OCI-LY7 (cell line): ENCODE measurements around the gene CD177. TPM values are rescaled to one million over a fixed set of nuclear protein-coding genes. Genes with fewer than 3 reads are reported as not detected.

ENCODE experiments used
- BruUV-seq: library from RNA; stranded (reverse); fragments of 400-500 nt; replicated peaks from 2 replicates; lab custom pipeline; 2021; lab: Mats Ljungman, UMichigan
- CTCF ChIA-PET: fragments of 300-600 bp; sonication (Branson Sonifier 250); formaldehyde crosslinking; loops from one replicate; lab custom pipeline; 2022; ENCODE audit warnings: antibody characterized with exemption; ENCODE audit not compliant: unreplicated experiment; lab: Charles Lee
- POLR2A ChIA-PET: fragments of 300-600 bp; sonication (Branson Sonifier 250); formaldehyde crosslinking; loops from one replicate; lab custom pipeline; 2022; ENCODE audit warnings: antibody characterized with exemption; lab: Charles Lee
- DNase-seq: peaks from one replicate; pipeline ENCODE4 v3.0.0-alpha.2; 2015; ENCODE audit warnings: low spot score
- H2AFZ ChIP-seq: fragments of 200-600 bp; sonication (generic), shearing (Covaris generic); 2 replicates; pipeline ENCODE4 v1.6.1; 2014; ENCODE audit warnings: mild to moderate bottlenecking, antibody characterized with exemption, low read length, moderate library complexity
- H3K27ac ChIP-seq: fragments of 200-600 bp; sonication (generic); 2 replicates; pipeline ENCODE4 v1.5.1; 2014; ENCODE audit warnings: mixed run types, low read depth, mild to moderate bottlenecking, moderate library complexity, low read length, inconsistent platforms; ENCODE audit not compliant: poor library complexity, severe bottlenecking
- H3K36me3 ChIP-seq: fragments of 200-600 bp; sonication (generic); 2 replicates; pipeline ENCODE4 v1.6.1; 2014; ENCODE audit warnings: mild to moderate bottlenecking, antibody characterized with exemption, low read length, moderate library complexity, mixed read lengths; ENCODE audit not compliant: insufficient read depth
- H3K4me1 ChIP-seq: fragments of 200-600 bp; sonication (generic); 2 replicates; pipeline ENCODE4 v1.5.1; 2014; ENCODE audit warnings: mild to moderate bottlenecking, low read length; ENCODE audit not compliant: insufficient read depth, poor library complexity, severe bottlenecking
- H3K4me2 ChIP-seq: fragments of 200-600 bp; sonication (generic); 2 replicates; pipeline ENCODE4 v1.6.1; 2014; ENCODE audit warnings: mild to moderate bottlenecking, low read length
- H3K4me3 ChIP-seq: fragments of 200-600 bp; sonication (generic); 2 replicates; pipeline ENCODE4 v1.5.1; 2014; ENCODE audit warnings: mild to moderate bottlenecking, low read depth, low read length; ENCODE audit not compliant: poor library complexity, severe bottlenecking
- H3K79me2 ChIP-seq: fragments of 200-600 bp; sonication (generic); 2 replicates; pipeline ENCODE4 v1.6.1; 2016; ENCODE audit warnings: low read depth, mild to moderate bottlenecking, low read length, moderate library complexity, mixed read lengths; ENCODE audit not compliant: insufficient read depth
- H3K9me2 ChIP-seq: fragments of 200-600 bp; sonication (generic); 2 replicates; pipeline ENCODE4 v1.6.1; 2016; ENCODE audit warnings: mild to moderate bottlenecking, low read length, mixed read lengths; ENCODE audit not compliant: insufficient read depth
- H3K9me3 ChIP-seq: fragments of 200-600 bp; sonication (generic); 2 replicates; pipeline ENCODE4 v1.6.1; 2014; ENCODE audit warnings: mild to moderate bottlenecking, mixed run types, low read length, mixed read lengths
- H4K20me1 ChIP-seq: fragments of 200-600 bp; sonication (generic); 2 replicates; pipeline ENCODE4 v1.6.1; 2014; ENCODE audit warnings: mild to moderate bottlenecking, antibody characterized with exemption, low read length, moderate library complexity, mixed read lengths; ENCODE audit not compliant: insufficient read depth
- EZH2phosphoT487 ChIP-seq: fragments of 200-600 bp; sonication (generic); IDR thresholded peaks from 2 replicates; pipeline ENCODE4 v1.6.1; 2018; ENCODE audit warnings: low read depth, borderline replicate concordance, mild to moderate bottlenecking, mixed run types, antibody characterized with exemption, low read length, moderate library complexity, mixed read lengths
- intact Hi-C: fragments of 100-400 bp; cut with micrococcal nuclease; formaldehyde crosslinking; loops from one replicate; pipeline ENCODE4 v1.10.0; 2022; ENCODE audit not compliant: unreplicated experiment
- total RNA-seq, 2 experiments: library from RNA; depleted of rRNA in 1 of 2; stranded (reverse); fragments of >200 nt in 1 of 2; shearing (Covaris generic) in 1 of 2; gene quantifications; 2 replicates each; pipeline ENCODE4 v1.2.3, GENCODE V29; 2014 to 2022
- TF ChIP-seq, protein P1 (sequence below): fragments of 200-600 bp; sonication (generic); conservative IDR thresholded peaks from 2 replicates; pipeline ENCODE4 v1.5.1; 2014; ENCODE audit warnings: mild to moderate bottlenecking, antibody characterized with exemption, low read length, moderate library complexity, mixed read lengths

CD177 gene
- total RNA-seq, 2 experiments from 2014 or later: not detected

GRCh38 chr19:43409415-43409814 is 55.9 kb downstream of the CD177 start:
- Histone ChIP-seq H3K79me2 (no peaks in the 10 kb centered on the region), H3K4me1 (no peaks in the 10 kb centered on the region), H3K27ac (no peak overlapping the region), H4K20me1 (no peaks in the 10 kb centered on the region), H3K4me3 (no peak overlapping the region), H2AFZ (no peak overlapping the region), H3K9me2 (no peaks in the 10 kb centered on the region), H3K9me3 (no peaks in the 10 kb centered on the region), H3K4me2 (no peak overlapping the region), H3K36me3 (no peaks in the 10 kb centered on the region)
- BruUV-seq: no TSS peak
- TF ChIP-seq EZH2phosphoT487: no peak
- TF ChIP-seq, protein P1, sequence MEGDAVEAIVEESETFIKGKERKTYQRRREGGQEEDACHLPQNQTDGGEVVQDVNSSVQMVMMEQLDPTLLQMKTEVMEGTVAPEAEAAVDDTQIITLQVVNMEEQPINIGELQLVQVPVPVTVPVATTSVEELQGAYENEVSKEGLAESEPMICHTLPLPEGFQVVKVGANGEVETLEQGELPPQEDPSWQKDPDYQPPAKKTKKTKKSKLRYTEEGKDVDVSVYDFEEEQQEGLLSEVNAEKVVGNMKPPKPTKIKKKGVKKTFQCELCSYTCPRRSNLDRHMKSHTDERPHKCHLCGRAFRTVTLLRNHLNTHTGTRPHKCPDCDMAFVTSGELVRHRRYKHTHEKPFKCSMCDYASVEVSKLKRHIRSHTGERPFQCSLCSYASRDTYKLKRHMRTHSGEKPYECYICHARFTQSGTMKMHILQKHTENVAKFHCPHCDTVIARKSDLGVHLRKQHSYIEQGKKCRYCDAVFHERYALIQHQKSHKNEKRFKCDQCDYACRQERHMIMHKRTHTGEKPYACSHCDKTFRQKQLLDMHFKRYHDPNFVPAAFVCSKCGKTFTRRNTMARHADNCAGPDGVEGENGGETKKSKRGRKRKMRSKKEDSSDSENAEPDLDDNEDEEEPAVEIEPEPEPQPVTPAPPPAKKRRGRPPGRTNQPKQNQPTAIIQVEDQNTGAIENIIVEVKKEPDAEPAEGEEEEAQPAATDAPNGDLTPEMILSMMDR: no peak
- intact Hi-C loops: no loop called here
- CTCF ChIA-PET: no interaction called here
- DNase-seq: no peak
- POLR2A ChIA-PET: no interaction called here

GRCh38 chr19:43412441-43412840 is 59.0 kb downstream of the CD177 start:
- no TSS peak for BruUV-seq
- Histone ChIP-seq H3K27ac (no peak overlapping the region), H3K9me2 (no peaks in the 10 kb centered on the region), H3K4me3 (no peak overlapping the region), H2AFZ (no peak overlapping the region), H3K9me3 (no peaks in the 10 kb centered on the region), H3K36me3 (no peaks in the 10 kb centered on the region), H3K79me2 (no peaks in the 10 kb centered on the region), H4K20me1 (no peaks in the 10 kb centered on the region), H3K4me1 (no peaks in the 10 kb centered on the region), H3K4me2 (no peak overlapping the region)
- no peak for TF ChIP-seq EZH2phosphoT487
- TF ChIP-seq, protein P1: no peak
- intact Hi-C loops: no loop called here
- ChIA-PET CTCF (no interaction called here), POLR2A (no interaction called here)
- no peak for DNase-seq

Other genes starting within 250 kb of the CD177 start
- not detected in 2 replicates for gene PSG5, start 167.2 kb upstream of the CD177 start, total RNA-seq (2014; rRNA removed; shearing (Covaris generic))
- gene PSG5, start 167.2 kb upstream of the CD177 start, total RNA-seq (2022): not detected in 2 replicates
- not detected in 2 replicates for gene PSG4, start 148.0 kb upstream of the CD177 start, total RNA-seq (2014; rRNA removed; shearing (Covaris generic))
- gene PSG4, start 148.0 kb upstream of the CD177 start, total RNA-seq (2022): not detected in 2 replicates
- gene PSG9, start 84.2 kb upstream of the CD177 start, total RNA-seq (2014; rRNA removed; shearing (Covaris generic)): not detected in 2 replicates
- not detected in 2 replicates for gene PSG9, start 84.2 kb upstream of the CD177 start, total RNA-seq (2022)
- not detected in 2 replicates for gene TEX101, start 61.2 kb downstream of the CD177 start, total RNA-seq (2014; rRNA removed; shearing (Covaris generic))
- gene TEX101, start 61.2 kb downstream of the CD177 start, total RNA-seq (2022): not detected in 2 replicates
- gene LYPD3, start 111.9 kb downstream of the CD177 start, total RNA-seq (2014; rRNA removed; shearing (Covaris generic)): not detected in 2 replicates
- 0.42 TPM in 1 of 2 replicates, not detected in the other for gene LYPD3, start 111.9 kb downstream of the CD177 start, total RNA-seq (2022)
- 12.9 and 20.6 TPM in 2 replicates for gene PHLDB3, start 151.1 kb downstream of the CD177 start, total RNA-seq (2014; rRNA removed; shearing (Covaris generic))
- gene PHLDB3, start 151.1 kb downstream of the CD177 start, total RNA-seq (2022): 6.0 and 9.9 TPM in 2 replicates
- 1.7 and 5.7 TPM in 2 replicates for gene ETHE1, start 173.5 kb downstream of the CD177 start, total RNA-seq (2014; rRNA removed; shearing (Covaris generic))
- gene ETHE1, start 173.5 kb downstream of the CD177 start, total RNA-seq (2022): 6.2 and 6.4 TPM in 2 replicates
- gene ZNF575, start 179.5 kb downstream of the CD177 start, total RNA-seq (2014; rRNA removed; shearing (Covaris generic)): not detected in 2 replicates
- 2.0 and 2.7 TPM in 2 replicates for gene ZNF575, start 179.5 kb downstream of the CD177 start, total RNA-seq (2022)
- gene XRCC1, start 221.8 kb downstream of the CD177 start, total RNA-seq (2014; rRNA removed; shearing (Covaris generic)): 28.7 and 35.9 TPM in 2 replicates
- 27.2 and 33.7 TPM in 2 replicates for gene XRCC1, start 221.8 kb downstream of the CD177 start, total RNA-seq (2022)
- 4.9 and 11.5 TPM in 2 replicates for gene PINLYP, start 222.1 kb downstream of the CD177 start, total RNA-seq (2014; rRNA removed; shearing (Covaris generic))
- 0.40 and 0.81 TPM in 2 replicates for gene PINLYP, start 222.1 kb downstream of the CD177 start, total RNA-seq (2022)
- 6.4 and 23.0 TPM in 2 replicates for gene IRGQ, start 242.4 kb downstream of the CD177 start, total RNA-seq (2014; rRNA removed; shearing (Covaris generic))
- gene IRGQ, start 242.4 kb downstream of the CD177 start, total RNA-seq (2022): 15.1 and 15.3 TPM in 2 replicates
- 11.6 and 20.2 TPM in 2 replicates for gene ZNF576, start 242.9 kb downstream of the CD177 start, total RNA-seq (2014; rRNA removed; shearing (Covaris generic))
- 14.5 and 17.8 TPM in 2 replicates for gene ZNF576, start 242.9 kb downstream of the CD177 start, total RNA-seq (2022)